GM19193 (cell line): ENCODE data around the gene ALG12.

Experiments used
- POLR2A ChIP-seq: IDR thresholded peaks from 4 replicates; pipeline ENCODE4 v1.6.1; 2011; ENCODE audit not compliant: insufficient read depth, insufficient read length; ENCODE audit errors: extremely low read depth

Gene ALG12

DNA sequence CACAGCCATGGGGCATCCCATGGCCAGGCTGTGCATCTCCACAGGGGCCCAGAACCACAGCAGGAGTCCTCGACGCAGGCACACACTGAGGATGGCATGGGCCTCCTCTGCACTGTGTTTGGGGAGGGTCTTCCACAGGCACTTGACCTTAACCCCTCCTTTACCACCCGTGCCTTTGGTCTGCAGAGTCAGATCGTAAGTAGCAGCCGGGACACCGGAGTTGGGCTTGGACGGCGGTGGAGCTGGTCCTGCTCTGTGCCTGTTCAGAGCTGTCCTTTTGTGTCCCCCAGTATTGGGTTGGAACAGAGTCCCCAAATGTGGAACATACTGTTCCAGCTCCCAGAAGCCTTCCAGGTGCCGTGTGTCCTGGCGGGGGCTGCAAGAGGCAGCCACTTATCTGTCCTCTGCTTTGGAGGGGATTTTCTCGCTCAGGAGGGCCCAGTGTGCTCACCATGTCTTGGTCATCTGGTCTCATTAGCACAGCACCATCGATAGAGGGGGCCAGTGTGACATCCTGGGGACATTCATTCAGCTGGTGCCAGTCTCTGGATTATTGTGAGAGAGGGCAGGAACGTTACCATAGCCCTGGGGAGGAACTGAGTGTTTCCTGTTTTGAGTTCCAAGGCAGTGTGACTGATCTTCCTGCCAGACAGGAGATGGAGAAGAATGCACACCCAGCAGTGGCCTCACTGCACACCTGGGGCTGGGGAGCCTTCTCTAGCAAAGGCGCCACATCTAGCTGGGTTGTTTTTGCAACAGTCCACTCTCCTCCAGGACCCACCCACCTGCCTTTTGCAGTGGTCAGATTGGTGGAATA, 12.6 kb upstream of the ALG12 start:
- peak; percentile 19 for TF ChIP-seq POLR2A

DNA sequence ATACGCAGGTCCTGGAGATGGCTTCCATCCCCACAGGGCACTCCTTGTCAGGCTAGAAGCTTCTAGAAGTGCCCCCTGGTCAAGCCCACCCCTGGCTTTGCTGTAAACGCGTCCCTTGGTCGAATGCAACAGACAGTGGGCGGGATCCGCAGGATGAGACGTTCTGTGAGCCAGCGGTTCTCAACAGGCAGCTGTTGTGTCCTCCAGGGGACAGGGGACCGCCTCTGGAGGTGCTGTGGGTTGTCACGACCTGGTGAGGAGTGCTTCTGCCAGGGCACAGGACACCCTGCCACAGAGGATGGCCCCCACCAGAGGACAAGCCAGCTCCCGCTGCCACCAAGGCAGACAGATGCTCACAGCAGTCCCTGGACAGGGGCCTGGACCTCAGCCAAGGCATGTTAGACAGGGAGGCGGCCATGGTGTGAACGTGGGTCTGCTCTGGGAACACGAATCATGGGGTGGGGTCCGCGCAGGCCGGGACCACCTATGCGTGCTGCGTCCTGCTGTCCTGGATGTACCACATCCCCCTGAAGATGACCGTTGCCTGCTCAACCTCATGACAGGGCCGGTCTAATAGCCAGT, 11.8 kb upstream of the ALG12 start:
- TF ChIP-seq POLR2A, result no peak

GRCh38 chr22:49929211-49929979, 11.2 kb upstream of the ALG12 start:
- no peak for TF ChIP-seq POLR2A

GRCh38 chr22:49928555-49929210, 10.4 kb upstream of the ALG12 start:
- no peak for TF ChIP-seq POLR2A

- no peak for TF ChIP-seq POLR2A
Measured at GRCh38 chr22:49928185-49928495, 9.9 kb upstream of the ALG12 start.

DNA sequence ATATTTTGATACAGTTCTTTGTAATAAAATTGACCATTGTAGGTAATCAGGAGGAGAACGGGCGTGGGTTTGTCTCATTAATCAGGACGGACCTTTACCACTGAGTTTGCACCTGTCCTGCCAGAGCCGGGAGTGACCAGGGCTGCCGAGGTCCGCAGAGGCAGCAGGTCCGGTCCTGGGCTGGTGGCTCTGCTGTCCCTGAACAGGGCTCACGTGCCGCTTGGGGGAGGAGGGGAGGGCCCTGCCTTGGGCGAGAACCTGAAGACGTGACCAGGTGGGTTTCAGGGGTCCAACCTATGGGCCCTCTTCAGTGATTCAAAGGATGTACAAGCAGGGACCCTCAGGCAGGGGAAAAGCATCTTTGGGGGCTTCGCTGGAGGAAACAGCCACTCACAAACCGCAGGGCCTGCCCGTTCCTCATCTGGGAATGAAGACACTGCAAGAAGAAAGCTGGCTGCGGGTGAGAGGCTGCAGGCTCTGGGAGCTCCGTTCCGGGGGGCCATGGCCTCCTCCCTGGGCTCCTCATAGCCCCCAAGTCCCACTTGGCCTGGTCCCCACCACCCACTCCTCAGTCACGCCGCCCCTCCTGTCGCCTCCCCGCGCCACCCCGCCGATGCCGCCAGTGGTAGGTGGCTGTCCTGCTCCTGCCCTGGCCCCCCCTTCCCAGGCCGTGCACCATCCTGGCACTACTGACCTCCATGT, 9.4 kb upstream of the ALG12 start:
- no peak for TF ChIP-seq POLR2A

GRCh38 chr22:49926916-49927315, 8.7 kb upstream of the ALG12 start:
- TF ChIP-seq POLR2A, result no peak

- TF ChIP-seq POLR2A, result peak; percentile 82
Measured at GRCh38 chr22:49925525-49926128, 7.4 kb upstream of the ALG12 start.

GRCh38 chr22:49924113-49924833, 6.0 kb upstream of the ALG12 start:
- no peak for TF ChIP-seq POLR2A

GRCh38 chr22:49923445-49923844, 5.2 kb upstream of the ALG12 start:
- no peak for TF ChIP-seq POLR2A

DNA sequence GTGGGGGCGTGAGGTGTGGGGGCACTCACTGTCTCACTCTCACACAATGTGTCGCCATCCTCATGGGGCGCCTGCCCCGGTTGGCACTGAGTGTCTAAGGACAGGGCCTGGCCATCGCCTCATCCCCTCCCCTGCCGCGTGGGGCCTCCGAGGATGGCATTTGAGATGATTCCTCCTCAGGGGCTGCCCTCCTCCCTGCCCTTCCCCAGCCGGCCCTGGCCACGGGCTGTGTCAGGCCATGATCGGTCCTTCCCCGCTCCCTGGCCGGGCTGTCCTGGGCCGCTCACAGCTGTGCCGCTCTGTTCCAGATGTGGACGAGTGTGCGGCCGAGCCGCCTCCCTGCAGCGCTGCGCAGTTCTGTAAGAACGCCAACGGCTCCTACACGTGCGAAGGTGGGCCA, 4.7 kb upstream of the ALG12 start:
- no peak for TF ChIP-seq POLR2A

DNA sequence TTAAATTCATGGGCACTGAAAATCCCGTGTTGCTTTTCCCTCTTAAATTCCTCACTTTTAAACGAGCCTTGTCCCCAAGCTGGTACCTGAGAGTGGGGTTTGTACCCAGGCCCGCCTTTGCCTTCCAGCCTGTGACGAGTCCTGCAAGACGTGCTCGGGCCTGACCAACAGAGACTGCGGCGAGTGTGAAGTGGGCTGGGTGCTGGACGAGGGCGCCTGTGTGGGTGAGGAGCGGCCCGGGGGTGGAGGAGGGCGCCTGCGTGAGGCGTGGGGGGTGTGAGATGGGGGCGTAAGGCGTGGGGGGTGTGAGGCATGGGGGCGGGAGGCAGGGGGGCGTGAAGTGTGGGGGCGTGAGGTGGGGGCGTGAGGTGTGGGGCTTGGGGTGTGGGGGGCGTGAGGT, 4.2 kb upstream of the ALG12 start:
- no peak for TF ChIP-seq POLR2A

GRCh38 chr22:49921508-49922278, 3.5 kb upstream of the ALG12 start:
- no peak for TF ChIP-seq POLR2A
